ENCODE measurements around the gene FRAT1.
"Not testable (repeated sequence)": the region's sequence is repeated elsewhere in the genome, so short reads cannot be mapped to it uniquely, and the experiment has no call there.

Gene FRAT1

GRCh38 chr10:97318772-97319651 lies at the start of gene FRAT1:
Gene FRAT1 (plus strand): TSS chr10:97319271. CDS start chr10:97319454, 183 bp downstream.
- peak; percentile 91 for DNase-seq (ENCODE audit: low spot score)

GRCh38 chr10:97270523-97271154 lies 48.4 kb upstream of the FRAT1 start:
- no peak for DNase-seq (ENCODE audit: low spot score)

- DNase-seq (ENCODE audit: low spot score) = no peak
These were observed 45.4 kb upstream of the FRAT1 start for GRCh38 chr10:97273700-97274099.

GRCh38 chr10:97274828-97275227 lies 44.2 kb upstream of the FRAT1 start:
- no peak for DNase-seq (ENCODE audit: low spot score)

GRCh38 chr10:97277551-97277950 lies 41.5 kb upstream of the FRAT1 start:
- DNase-seq (ENCODE audit: low spot score) = no peak

GRCh38 chr10:97278491-97278989 lies 40.5 kb upstream of the FRAT1 start:
- peak; percentile 76 for DNase-seq (ENCODE audit: low spot score)

GRCh38 chr10:97279121-97279815 lies 39.8 kb upstream of the FRAT1 start:
- DNase-seq (ENCODE audit: low spot score) = no peak

- DNase-seq (ENCODE audit: low spot score) = no peak
These were observed 38.3 kb upstream of the FRAT1 start for GRCh38 chr10:97280783-97281182.

GRCh38 chr10:97290076-97290475 lies 29.0 kb upstream of the FRAT1 start:
- not testable (repeated sequence) for DNase-seq (ENCODE audit: low spot score)

- not testable (repeated sequence) for DNase-seq (ENCODE audit: low spot score)
These were observed 28.3 kb upstream of the FRAT1 start for GRCh38 chr10:97290576-97291356.

GRCh38 chr10:97291357-97292096 lies 27.5 kb upstream of the FRAT1 start:
- no peak for DNase-seq (ENCODE audit: low spot score)

- peak; percentile 96 for DNase-seq (ENCODE audit: low spot score)
These were observed 26.8 kb upstream of the FRAT1 start, which contains the start of gene ARHGAP19 for GRCh38 chr10:97292097-97292861. Gene ARHGAP19 (minus strand): TSS chr10:97292637. CDS start chr10:97292627, 10 bp downstream.

GRCh38 chr10:97292862-97293198 lies 26.2 kb upstream of the FRAT1 start:
- no peak for DNase-seq (ENCODE audit: low spot score)

- DNase-seq (ENCODE audit: low spot score) = no peak
These were observed 21.4 kb upstream of the FRAT1 start for GRCh38 chr10:97297556-97298222.

- no peak for DNase-seq (ENCODE audit: low spot score)
These were observed 20.9 kb upstream of the FRAT1 start for GRCh38 chr10:97298223-97298571.

GRCh38 chr10:97300980-97301379 lies 18.1 kb upstream of the FRAT1 start:
- DNase-seq (ENCODE audit: low spot score) = no peak

- DNase-seq (ENCODE audit: low spot score) = no peak
These were observed 16.8 kb upstream of the FRAT1 start for GRCh38 chr10:97302088-97302791.

- no peak for DNase-seq (ENCODE audit: low spot score)
These were observed 11.6 kb upstream of the FRAT1 start for GRCh38 chr10:97307441-97307840.

Measured in AG20443 (cell line).